ENCODE results near the gene FZR1. TPM values are rescaled to one million over a fixed set of nuclear protein-coding genes. Genes with fewer than 3 reads are reported as not detected.

The FZR1 gene
- total and polyA plus RNA-seq, 9 of the 15 experiments (the other 6 are each of a cell fraction or from before 2014, with no cell fraction given) = 0.18 to 48.0 (median 22.2) TPM

DNA sequence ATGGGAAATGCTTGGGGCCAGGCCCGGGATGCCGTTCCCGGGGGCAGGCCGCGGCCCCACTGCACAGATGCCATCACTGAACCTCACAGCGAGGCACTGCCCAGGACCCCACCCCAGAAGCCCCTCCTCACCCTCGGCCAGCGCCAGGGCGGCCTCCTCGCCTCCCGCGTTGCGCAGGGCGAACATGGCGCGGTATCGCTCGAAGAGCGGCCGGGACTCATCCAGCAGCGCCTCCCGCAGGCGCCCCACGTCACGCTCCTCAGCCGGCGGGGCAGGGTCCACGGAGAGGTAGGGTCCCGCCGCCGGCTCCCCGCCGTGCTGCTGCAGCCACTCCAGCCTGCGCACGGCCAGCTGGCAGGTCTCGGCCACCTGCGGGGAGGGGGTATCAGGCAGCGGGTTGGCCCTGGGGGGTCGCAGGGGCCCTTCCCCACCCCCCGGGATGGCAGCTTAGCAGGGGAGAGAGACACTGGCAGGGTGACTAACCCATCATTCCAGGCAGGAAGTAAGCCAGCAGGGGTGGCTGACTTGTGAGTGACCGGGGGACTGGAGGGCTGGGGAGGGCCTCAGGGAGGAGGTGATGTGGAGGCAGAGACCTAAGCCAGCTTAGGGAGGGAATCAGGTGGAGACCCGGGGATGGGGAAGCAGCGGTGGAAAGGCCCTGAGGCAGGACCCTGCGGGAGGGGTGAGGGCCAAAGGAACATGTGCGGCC, 13.8 kb upstream of the FZR1 start:
- Histone ChIP-seq H3K27ac (ENCODE audit: extremely low read depth, low read depth, low read length) (no peak overlapping the region), H4K20me1 (replicated peaks; ENCODE audit: control insufficient read depth, insufficient read depth, low read length) (no peaks in the 10 kb centered on the region), H3K79me2 (ENCODE audit: control insufficient read depth, insufficient read depth, low read length) (peaks cover 6% of the 10 kb centered on the region), H3K4me3 (no peak overlapping the region), H3K9me1 (ENCODE audit: control insufficient read depth, insufficient read depth, low read length) (no peaks in the 10 kb centered on the region), H3K27me3 (ENCODE audit: control insufficient read depth in 2 of 2, insufficient read depth in 2 of 2, low read length in 2 of 2) (no peaks in the 10 kb centered on the region), H3K9ac (ENCODE audit: insufficient read depth in 1 of 2, low read depth in 2 of 2, low read length in 2 of 2) (no peak overlapping the region), H3K4me2 (ENCODE audit: insufficient read depth, low read length) (no peak overlapping the region), H3K36me3 (ENCODE audit: control insufficient read depth, insufficient read depth, low read length) (peaks cover 66% of the 10 kb centered on the region), H3K9me3 (replicated peaks; ENCODE audit: control insufficient read depth, insufficient read depth, low read depth, low read length) (no peaks in the 10 kb centered on the region), H2AFZ (ENCODE audit: low read depth, low read length) (no peak overlapping the region), H3K4me1 (replicated peaks in 1 of 2; ENCODE audit: control insufficient read depth in 2 of 2, insufficient read depth in 2 of 2, low read length in 2 of 2) (peaks cover 0 to 32% of the 10 kb centered on the region in 2 experiments; a peak in 2 of 5 replicates)
- POLR2A ChIA-PET = no interaction called here
- ATAC-seq = no peak
- TF ChIP-seq, protein P1, sequence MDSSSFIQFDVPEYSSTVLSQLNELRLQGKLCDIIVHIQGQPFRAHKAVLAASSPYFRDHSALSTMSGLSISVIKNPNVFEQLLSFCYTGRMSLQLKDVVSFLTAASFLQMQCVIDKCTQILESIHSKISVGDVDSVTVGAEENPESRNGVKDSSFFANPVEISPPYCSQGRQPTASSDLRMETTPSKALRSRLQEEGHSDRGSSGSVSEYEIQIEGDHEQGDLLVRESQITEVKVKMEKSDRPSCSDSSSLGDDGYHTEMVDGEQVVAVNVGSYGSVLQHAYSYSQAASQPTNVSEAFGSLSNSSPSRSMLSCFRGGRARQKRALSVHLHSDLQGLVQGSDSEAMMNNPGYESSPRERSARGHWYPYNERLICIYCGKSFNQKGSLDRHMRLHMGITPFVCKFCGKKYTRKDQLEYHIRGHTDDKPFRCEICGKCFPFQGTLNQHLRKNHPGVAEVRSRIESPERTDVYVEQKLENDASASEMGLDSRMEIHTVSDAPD (CRISPR knock-in tag; IDR thresholded peaks at IDR 0.05) = no peak
- 0 out of 2 replicates have a peak, but pooled peaks have one; percentile 36 for TF ChIP-seq RBFOX2 (IDR thresholded peaks at IDR 0.05; ENCODE audit: low read depth, low read length)
- WGBS (ENCODE audit: insufficient coverage, low coverage, missing lambda C conversion rate) = 98% methylated on average over 13 of the region's 45 CpGs
- CTCF ChIA-PET (ENCODE audit: low intra/inter-chr PET ratio) = no interaction called here
- no peak for FAIRE-seq
- BruUV-seq (replicated peaks) = no TSS peak
- in situ Hi-C loops (cut with MboI) = no loop called here
- intact Hi-C loops (cut with micrococcal nuclease) = no loop called here
- DNase-seq (ENCODE audit: extremely low read depth in 1 of 4, low spot score in 3 of 4) = no peak

DNA sequence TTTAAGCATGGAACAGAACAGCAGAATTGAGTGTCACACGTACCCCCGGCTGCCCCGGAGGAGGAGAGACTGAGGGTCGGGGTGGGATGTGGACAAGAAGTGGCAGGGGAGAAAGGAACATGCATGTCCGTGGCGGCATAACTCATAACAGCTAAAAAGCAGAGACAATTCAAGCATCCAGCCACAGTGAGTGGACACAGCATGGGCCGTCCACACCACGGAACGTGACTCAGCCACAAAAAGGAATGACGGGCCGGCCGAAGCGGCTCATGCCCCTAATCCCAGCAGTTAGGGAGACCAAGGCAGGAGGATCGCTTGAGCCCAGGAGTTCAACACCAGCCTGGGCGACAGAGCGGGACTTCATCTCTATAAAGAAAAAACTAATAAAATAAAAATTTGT, 13.2 kb upstream of the FZR1 start:
- CTCF ChIA-PET (ENCODE audit: low intra/inter-chr PET ratio) = no interaction called here
- H4K20me1 ChIP-seq (replicated peaks; ENCODE audit: control insufficient read depth, insufficient read depth, low read length) = no peaks in the 10 kb centered on the region
- H2AFZ ChIP-seq (ENCODE audit: low read depth, low read length) = no peak overlapping the region
- in situ Hi-C loops (cut with MboI) (no loop called here), intact Hi-C loops (cut with micrococcal nuclease) (no loop called here)
- H3K27me3 ChIP-seq (ENCODE audit: control insufficient read depth in 2 of 2, insufficient read depth in 2 of 2, low read length in 2 of 2) = no peaks in the 10 kb centered on the region
- FAIRE-seq (no peak), ATAC-seq (no peak), DNase-seq (ENCODE audit: extremely low read depth in 1 of 4, low spot score in 3 of 4) (no peak)
- H3K4me1 ChIP-seq (replicated peaks in 1 of 2; ENCODE audit: control insufficient read depth in 2 of 2, insufficient read depth in 2 of 2, low read length in 2 of 2) = peaks cover 0 to 32% of the 10 kb centered on the region in 2 experiments; a peak in 2 of 5 replicates
- no peak overlapping the region for H3K27ac ChIP-seq (ENCODE audit: extremely low read depth, low read depth, low read length)
- no peak overlapping the region for H3K9ac ChIP-seq (ENCODE audit: insufficient read depth in 1 of 2, low read depth in 2 of 2, low read length in 2 of 2)
- peaks cover 73% of the 10 kb centered on the region for H3K36me3 ChIP-seq (ENCODE audit: control insufficient read depth, insufficient read depth, low read length)
- TF ChIP-seq STAT5A (IDR thresholded peaks at IDR 0.05; ENCODE audit: borderline replicate concordance, low read length) = no peak
- no peak for TF ChIP-seq SOX6 (IDR thresholded peaks at IDR 0.05)
- TF ChIP-seq, protein P2, sequence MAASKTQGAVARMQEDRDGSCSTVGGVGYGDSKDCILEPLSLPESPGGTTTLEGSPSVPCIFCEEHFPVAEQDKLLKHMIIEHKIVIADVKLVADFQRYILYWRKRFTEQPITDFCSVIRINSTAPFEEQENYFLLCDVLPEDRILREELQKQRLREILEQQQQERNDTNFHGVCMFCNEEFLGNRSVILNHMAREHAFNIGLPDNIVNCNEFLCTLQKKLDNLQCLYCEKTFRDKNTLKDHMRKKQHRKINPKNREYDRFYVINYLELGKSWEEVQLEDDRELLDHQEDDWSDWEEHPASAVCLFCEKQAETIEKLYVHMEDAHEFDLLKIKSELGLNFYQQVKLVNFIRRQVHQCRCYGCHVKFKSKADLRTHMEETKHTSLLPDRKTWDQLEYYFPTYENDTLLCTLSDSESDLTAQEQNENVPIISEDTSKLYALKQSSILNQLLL (CRISPR knock-in tag; IDR thresholded peaks at IDR 0.05; ENCODE audit: borderline replicate concordance) = no peak
- no peak for TF ChIP-seq PURB (CRISPR knock-in tag; IDR thresholded peaks at IDR 0.05; ENCODE audit: low read depth)
- no peak for TF ChIP-seq ZC3H11A (IDR thresholded peaks at IDR 0.05; ENCODE audit: low read depth, low read length)
- no peak for TF ChIP-seq DACH1 (IDR thresholded peaks at IDR 0.05; ENCODE audit: partially characterized antibody)
- no peak for TF ChIP-seq MCM2 (IDR thresholded peaks at IDR 0.05; ENCODE audit: low read depth)
- TF ChIP-seq MECOM (CRISPR knock-in tag; IDR thresholded peaks at IDR 0.05) = no peak
- no peak for TF ChIP-seq MEF2A (IDR thresholded peaks at IDR 0.05; ENCODE audit: control insufficient read depth, low read depth, low read length)
- H3K4me2 ChIP-seq (ENCODE audit: insufficient read depth, low read length) = no peak overlapping the region
- POLR2A ChIA-PET = no interaction called here
- H3K9me1 ChIP-seq (ENCODE audit: control insufficient read depth, insufficient read depth, low read length) = no peaks in the 10 kb centered on the region
- WGBS (ENCODE audit: insufficient coverage, low coverage, missing lambda C conversion rate) = 96% methylated on average over 16 of the region's 16 CpGs
- BruUV-seq (replicated peaks) = no TSS peak
- no peaks in the 10 kb centered on the region for H3K9me3 ChIP-seq (replicated peaks; ENCODE audit: control insufficient read depth, insufficient read depth, low read depth, low read length)
- H3K4me3 ChIP-seq = no peak overlapping the region
- peaks cover 12% of the 10 kb centered on the region for H3K79me2 ChIP-seq (ENCODE audit: control insufficient read depth, insufficient read depth, low read length)
